HG03469 (cell line): ENCODE measurements around the gene GSTP1.
"Not testable (repeated sequence)": the region's sequence is repeated elsewhere in the genome, so short reads cannot be mapped to it uniquely, and the experiment has no call there.

ENCODE experiments used
- ATAC-seq: cut with Tn5 transposase; IDR thresholded peaks from one replicate; pipeline ENCODE4 v1.9.1; 2021; ENCODE audit warnings: mild to moderate bottlenecking, moderate library complexity, moderate number of reproducible peaks; ENCODE audit not compliant: unreplicated experiment

Gene GSTP1

DNA sequence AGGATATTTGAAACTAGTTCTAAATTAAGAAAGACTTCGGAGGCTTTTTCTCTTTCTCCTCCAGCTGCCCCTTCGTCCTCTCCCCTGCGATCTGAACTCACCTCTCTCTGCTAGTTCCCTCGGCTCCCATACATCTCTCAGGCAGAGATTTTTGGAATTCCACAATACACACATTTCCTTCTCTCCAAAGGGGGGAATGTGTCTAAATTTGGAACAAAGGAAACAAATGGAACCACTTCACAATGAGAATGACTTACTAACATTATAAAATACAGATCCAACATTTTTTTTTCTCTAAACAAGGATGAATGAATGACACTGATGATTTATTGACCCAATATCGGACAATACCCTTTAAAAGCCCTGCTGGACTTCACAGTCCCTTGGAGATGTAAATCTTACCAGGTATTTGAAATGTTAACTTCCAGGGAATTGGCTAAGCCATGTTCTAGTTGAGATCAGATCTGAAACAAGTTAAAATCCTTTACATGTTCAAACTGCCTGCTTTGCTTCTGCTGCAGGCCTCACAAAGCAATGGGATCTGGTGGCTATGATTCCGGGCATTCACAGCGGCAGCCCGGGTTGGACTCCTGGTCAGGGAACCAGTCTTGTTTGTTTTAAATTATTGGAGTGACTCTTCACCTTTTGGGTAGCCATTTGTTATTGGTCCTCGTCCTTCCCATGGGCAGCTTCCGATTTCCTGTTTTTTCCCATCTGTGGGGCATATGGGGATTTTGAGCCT is 20.5 kb upstream of the GSTP1 start:
- no peak for ATAC-seq

DNA sequence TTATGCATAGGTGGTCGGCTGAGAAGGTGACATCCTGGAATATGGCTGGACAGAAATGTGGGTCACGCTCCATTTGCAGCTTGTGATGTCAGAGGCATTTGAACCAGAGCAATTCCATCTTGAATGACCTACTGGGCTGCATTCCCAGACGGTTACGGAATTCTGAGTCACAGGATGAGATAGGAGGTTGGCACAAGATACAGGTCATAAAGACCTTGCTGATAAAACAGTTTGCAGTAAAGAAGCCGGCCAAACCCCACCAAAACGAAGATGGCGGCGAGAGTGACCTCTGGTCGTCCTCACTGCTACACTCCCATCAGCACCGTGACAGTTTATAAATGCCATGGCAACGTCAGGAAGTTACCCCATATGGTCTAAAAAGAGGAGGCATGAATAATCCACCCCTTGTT is 19.9 kb upstream of the GSTP1 start:
- not testable (repeated sequence) for ATAC-seq

DNA sequence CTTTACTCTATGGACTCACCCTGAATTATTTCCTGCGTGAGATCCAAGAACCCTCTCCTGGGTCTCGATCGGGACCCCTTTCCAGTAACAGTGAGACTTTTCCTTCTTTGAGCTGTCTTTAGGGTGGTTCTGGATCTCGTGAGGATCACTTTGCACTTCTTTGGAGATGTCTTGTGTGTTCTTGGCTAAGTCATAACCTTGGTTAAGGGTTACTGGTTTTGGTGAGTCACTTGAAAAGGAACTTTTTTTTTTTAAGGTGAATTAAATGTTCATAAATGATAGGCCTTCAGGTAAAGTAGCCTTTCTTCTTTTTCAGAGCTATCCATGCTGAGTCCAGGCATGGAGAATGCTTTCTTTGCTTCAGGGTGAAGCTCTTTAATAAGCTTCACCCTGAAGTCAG is 19.4 kb upstream of the GSTP1 start:
- ATAC-seq, result no peak

DNA sequence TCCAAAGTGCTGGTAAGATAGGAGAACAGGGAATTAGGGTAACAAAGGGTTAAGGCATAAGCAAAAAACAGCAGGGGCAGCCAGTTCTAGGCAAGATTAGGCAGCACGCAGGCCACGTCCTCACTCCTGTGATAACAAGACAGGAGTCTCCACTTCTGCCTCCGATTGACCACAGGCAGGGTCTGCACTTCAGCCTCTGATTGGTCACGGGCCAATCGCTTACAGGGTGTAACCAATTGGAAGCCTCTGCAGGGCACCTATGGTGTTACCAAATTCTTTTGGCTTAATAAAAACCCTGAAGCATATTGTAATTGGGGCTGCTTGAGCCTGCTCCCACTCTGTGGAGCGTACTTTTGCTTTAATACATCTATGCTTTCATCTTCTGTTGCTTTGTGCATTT is 12.2 kb upstream of the GSTP1 start:
- no peak for ATAC-seq

DNA sequence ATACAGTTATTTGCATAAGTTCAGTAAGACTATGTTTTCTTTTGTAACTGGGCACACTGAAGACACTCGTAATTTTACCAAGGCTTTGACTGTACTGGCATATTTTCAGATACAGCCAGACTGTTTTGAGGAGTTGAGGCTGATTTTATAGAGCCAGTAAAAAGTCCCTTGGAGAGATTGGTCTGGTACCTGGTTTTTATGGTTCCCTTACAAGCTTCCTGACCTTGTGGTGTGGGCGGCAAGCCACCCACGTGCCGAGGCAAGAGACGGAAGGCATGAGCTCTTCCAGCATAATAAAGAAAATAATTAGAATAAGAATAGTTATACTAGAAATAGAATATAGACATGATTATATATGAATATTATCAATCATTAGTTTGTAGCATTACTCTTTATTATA is 11.3 kb upstream of the GSTP1 start:
- no peak for ATAC-seq

DNA sequence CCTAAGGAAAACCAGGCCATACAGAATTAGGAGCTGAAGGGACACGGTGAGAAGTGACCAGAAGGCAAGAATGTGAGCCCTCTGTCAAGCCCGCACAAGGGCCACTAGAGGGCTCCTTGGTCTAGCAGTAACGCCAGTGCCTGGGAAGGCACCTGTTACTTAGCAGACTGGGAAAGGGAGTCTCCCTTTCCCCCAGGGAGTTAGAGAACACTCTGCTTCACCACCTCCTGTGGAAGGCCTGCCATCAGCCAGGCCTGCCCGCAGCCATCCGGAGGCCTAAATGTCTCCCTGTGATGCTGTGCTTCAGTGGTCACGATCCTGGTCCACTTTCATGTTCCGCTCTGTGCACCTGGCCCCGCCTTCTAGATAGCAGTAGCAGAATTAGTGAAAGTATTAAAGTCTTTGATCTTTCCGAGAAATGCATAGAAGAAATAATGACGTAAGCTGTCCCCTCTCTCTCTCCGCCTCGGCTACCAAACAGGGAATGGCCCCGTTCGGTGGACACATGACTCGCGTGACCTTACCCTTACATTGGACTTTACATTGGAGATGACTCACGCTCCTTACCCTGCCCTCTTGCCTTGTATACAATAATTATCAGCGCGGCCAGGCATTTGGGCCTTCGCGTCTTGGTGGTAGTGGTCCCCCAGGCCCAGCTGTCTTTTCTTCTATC is 10.7 kb upstream of the GSTP1 start:
- no peak for ATAC-seq

DNA sequence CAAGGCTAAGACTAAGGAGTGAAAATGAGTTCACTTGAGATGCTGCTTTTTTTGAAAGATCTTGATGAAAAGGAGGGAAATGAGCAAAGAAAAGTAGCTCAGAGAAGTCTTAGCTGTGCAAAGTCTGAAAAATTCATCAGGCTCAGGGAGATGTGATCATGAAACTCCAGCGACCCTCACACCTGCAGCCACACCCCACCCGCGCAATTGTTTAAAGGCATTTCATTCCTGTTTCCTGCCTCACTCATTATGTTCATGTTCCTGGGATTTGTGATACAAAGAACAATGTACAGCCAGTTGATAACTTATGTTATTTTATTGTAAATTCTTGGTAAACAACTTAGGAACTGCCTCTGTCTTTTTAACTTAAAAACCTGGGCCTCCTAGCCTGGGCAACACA is 8.7 kb upstream of the GSTP1 start:
- no peak for ATAC-seq

DNA sequence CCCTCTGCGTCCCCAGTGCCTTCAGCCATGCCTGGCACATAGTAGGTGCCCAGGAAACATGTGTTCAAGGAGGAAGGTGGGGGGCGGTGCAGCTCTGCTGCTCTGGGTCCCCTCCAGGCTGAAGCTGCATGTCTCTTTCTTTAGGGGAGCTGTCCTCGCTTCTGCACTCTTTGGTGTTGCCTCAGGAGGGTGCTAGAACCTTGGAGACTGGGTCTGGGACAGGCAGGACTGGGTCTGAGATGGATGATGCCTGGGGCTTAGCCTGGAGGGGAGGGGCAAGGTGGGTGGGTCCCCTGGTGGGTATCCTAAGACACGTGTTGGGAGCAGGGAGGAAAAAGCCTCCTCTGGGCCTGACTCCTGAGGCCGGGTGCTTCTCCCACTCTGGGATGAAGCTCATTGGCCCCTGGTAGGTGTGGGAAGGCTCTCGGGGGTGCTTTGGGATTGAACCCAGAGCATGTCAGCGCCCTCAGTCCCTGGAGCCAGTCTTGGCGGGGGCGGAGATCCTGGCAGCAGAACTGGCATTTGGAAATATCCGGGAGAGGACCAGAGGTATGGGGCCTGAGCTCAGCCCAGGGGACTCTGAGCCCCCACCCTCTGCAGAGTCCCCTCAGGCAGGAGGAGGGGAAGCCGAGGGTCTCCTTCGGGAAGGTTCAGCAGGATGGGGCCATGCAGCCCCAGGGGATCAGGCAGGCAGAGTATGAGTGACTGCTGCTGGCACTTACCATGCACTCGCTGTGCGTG is 6.7 kb upstream of the GSTP1 start:
- ATAC-seq, result no peak

DNA sequence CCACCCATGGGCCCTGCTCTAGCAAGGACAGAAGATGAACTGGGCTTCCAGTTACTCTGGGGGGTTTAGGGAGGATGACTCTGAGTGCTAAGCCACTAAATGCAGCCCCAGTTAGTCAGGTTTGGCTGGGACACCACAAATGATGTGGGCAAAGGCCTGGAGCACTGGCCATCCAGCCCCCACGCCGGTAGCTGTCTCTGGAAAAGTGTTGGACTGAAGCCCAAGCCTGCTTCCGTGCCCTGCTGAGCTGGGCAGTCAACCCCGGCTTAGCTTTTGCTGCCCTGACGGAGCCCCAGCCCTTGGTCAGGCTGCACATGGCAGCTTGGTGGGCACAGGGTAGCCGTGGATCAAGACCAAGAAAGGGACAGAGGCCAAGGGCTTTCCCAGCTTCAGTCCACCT is 5.7 kb upstream of the GSTP1 start:
- no peak for ATAC-seq

DNA sequence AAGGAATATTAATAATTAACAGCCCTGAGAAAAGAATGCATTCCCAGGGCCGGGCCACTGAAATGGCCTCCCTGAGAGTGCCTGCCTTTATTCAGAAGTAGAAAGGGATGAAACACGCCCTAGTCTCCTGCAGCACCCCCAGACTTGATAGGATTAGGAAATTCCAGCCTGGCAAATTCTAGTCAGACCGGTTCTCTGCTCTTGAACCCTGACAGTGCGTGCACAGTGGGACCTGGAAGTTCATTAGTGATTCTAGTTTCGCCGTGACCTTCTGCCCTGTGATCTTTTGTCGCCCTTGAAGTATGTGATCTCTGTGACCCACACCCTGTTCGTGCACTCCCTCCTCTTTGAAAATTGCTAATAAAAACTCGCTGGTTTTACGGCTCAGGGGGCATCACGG is 2.1 kb upstream of the GSTP1 start:
- ATAC-seq, result no peak

DNA sequence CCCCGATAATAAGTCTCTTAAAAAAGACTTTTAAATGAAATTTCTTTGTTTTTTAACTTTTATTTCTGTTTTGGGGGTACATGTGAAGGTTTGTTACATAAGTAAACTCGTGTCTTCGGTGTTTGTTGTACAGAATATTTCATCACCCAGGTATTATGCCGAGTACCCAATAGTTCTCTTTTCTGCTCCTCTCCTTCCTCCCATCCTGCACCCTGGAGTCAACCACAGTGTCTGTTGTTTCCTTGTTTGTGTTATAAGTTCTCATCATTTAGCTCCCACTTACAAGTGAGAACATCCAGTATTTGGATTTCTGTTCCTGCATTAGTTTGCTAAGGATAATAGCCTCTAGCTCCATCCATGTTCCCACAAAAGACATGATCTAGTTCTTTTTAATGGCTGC is 1.6 kb upstream of the GSTP1 start:
- no peak for ATAC-seq

DNA sequence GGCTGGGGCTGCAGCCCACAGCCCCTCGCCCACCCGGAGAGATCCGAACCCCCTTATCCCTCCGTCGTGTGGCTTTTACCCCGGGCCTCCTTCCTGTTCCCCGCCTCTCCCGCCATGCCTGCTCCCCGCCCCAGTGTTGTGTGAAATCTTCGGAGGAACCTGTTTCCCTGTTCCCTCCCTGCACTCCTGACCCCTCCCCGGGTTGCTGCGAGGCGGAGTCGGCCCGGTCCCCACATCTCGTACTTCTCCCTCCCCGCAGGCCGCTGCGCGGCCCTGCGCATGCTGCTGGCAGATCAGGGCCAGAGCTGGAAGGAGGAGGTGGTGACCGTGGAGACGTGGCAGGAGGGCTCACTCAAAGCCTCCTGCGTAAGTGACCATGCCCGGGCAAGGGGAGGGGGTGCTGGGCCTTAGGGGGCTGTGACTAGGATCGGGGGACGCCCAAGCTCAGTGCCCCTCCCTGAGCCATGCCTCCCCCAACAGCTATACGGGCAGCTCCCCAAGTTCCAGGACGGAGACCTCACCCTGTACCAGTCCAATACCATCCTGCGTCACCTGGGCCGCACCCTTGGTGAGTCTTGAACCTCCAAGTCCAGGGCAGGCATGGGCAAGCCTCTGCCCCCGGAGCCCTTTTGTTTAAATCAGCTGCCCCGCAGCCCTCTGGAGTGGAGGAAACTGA is 731 bp downstream of the GSTP1 start:
- no peak for ATAC-seq

DNA sequence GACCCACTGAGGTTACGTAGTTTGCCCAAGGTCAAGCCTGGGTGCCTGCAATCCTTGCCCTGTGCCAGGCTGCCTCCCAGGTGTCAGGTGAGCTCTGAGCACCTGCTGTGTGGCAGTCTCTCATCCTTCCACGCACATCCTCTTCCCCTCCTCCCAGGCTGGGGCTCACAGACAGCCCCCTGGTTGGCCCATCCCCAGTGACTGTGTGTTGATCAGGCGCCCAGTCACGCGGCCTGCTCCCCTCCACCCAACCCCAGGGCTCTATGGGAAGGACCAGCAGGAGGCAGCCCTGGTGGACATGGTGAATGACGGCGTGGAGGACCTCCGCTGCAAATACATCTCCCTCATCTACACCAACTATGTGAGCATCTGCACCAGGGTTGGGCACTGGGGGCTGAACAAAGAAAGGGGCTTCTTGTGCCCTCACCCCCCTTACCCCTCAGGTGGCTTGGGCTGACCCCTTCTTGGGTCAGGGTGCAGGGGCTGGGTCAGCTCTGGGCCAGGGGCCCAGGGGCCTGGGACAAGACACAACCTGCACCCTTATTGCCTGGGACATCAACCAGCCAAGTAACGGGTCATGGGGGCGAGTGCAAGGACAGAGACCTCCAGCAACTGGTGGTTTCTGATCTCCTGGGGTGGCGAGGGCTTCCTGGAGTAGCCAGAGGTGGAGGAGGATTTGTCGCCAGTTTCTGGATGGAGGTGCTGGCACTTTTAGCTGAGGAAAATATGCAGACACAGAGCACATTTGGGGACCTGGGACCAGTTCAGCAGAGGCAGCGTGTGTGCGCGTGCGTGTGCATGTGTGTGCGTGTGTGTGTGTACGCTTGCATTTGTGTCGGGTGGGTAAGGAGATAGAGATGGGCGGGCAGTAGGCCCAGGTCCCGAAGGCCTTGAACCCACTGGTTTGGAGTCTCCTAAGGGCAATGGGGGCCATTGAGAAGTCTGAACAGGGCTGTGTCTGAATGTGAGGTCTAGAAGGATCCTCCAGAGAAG is 1.6 kb downstream of the GSTP1 start:
- no peak for ATAC-seq

DNA sequence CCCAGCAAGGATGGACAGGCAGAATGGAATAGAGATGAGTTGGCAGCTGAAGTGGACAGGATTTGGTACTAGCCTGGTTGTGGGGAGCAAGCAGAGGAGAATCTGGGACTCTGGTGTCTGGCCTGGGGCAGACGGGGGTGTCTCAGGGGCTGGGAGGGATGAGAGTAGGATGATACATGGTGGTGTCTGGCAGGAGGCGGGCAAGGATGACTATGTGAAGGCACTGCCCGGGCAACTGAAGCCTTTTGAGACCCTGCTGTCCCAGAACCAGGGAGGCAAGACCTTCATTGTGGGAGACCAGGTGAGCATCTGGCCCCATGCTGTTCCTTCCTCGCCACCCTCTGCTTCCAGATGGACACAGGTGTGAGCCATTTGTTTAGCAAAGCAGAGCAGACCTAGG is 2.3 kb downstream of the GSTP1 start:
- ATAC-seq, result no peak

DNA sequence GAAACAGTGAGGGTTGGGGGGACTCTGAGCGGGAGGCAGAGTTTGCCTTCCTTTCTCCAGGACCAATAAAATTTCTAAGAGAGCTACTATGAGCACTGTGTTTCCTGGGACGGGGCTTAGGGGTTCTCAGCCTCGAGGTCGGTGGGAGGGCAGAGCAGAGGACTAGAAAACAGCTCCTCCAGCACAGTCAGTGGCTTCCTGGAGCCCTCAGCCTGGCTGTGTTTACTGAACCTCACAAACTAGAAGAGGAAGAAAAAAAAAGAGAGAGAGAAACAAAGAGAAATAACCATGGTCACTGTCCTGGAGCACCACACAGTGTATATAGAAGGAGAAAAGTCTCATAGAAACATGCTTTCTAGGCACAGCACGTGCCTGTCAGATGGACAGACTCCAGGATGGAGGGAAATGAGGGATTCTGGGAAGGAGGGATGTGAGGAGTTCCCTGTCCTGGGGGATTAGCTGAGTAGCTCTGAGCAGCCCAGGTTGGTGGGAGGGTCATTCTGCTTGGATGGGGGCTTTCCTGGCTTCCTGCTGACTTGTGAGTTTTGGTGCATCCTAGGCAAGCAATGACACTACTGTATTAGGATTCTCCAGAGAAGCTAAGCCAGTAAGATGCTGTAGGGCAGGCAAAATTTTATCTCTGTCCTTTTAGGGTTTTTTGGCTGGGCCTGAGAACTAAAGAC is 3.1 kb downstream of the GSTP1 start:
- ATAC-seq, result no peak

DNA sequence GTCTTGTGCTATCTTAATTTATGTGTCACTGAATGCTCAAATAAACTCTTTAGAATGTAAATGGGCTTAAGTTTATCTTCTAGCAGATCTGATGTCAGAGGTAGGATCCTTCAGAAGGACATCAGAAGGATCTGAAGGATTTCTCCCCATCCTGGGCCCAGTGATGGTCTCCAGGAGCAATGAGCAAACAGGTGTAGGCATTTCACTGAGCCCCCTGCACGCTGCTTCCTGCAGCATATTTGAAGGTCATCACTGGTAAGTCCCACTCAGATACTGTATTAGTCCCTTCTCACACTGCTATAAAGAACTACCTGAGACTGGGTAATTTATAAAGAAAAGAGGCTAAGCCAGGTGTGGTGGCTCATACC is 4.5 kb downstream of the GSTP1 start:
- no peak for ATAC-seq

DNA sequence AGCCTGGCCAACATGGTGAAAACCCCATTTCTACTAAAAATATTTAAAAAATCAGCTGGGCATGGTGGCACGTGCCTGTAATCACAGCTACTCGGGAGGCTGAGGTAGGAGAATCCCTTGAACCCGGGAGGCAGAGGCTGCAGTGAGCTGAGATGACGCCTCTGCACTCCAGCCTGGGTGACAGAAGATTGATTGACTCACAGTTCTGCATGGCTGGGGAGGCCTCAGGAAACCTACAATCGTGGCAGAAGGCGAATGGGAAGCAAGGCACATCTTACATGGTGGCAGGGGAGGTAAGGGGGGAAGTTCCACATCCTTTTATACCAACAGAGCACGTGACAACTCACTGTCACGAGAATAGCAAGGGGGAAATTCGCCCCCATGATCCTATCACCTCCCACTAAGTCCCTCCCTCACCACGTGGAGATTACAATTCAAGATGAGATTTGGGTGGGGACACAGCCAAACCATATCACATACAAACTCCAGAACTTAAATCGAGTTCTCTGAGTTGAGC is 5.3 kb downstream of the GSTP1 start:
- ATAC-seq, result not testable (repeated sequence)

DNA sequence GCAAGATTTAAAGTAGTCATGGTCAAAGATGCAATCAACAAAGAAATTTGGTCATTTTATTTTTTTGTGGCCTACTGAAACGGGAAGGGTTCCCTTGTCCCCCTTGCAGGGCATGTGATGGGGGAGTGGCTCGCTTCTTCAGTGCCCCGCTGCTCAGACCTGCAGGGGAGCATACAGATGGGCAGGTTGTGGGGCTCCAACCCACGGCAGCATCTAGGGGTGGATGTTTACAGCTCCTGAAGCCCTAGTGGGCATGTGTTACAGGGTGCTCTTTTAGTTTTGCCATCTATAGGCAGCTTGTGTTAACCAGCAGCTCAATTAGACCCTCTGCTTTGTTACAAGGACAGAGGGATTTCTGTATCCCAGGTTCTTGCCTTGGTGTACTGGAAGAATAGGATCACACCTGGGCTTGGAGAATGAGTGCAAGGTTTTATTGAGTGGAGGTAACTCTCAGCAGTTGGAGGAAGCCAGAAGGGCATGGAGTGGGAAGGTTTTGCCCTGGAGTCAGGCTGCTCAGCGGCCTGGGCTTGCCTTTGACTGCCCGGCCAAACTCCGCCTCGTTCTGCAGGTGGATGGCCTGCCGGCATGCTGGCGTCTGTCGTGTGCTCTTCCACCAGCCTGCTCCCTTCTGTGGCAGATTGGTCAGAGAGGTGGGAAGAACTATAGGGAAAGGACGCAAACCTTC is 9.4 kb downstream of the GSTP1 start:
- no peak for ATAC-seq

DNA sequence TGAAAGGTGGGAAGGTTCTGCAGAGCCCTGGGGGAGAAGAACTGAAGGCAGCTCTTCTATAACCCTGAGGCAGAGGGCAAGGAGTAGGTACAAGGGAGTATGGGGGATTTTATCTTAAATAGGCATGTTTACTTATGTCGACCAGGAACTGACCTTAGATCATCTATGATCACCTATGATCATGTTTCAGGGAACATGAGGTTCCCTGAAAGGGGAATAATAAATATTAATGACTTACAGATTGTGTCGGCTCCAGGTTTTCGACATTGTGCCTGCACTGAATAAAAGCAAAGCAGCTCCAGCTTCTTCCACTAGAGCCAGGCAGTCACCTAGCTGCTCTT is 9.9 kb downstream of the GSTP1 start:
- ATAC-seq, result no peak
